Measurements from ENCODE around the gene USP9X.

Gene USP9X

DNA sequence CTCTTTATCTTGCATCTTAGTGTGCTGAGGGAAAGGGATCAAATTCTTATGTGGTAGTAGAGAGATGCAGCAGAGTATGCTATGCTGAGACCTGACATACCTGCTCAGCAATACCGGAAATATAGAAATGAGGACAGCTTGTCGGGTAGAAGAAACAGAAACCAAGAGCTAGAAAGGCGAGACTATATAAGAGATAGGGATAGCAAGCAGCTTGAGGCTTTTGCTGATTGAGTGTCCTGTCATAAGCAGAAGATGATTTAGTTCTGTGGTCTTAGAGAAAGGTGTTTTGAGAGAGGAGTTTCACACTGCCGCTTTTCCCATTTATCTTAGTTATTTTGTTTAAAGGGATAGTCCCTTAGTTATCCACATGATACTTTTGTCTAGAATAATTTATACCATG is 31.7 kb downstream of the USP9X start:
- H3K4me1 ChIP-seq (ENCODE audit: low read length), result peaks cover 68% of the 10 kb centered on the region
- H2AFZ ChIP-seq (ENCODE audit: low read depth, low read length), result no peak overlapping the region
- peak overlapping the region; percentile 57 for H3K4me3 ChIP-seq (ENCODE audit: low read length)
- peak overlapping the region; percentile 1; the same call in 1 of the 2 replicates for H3K9ac ChIP-seq (ENCODE audit: low read length)
- H3K79me2 ChIP-seq (ENCODE audit: low read length), result peaks cover 99% of the 10 kb centered on the region
- peak overlapping the region; percentile 61 for H3K27ac ChIP-seq (ENCODE audit: low read length)
- no peaks in the 10 kb centered on the region for H3K27me3 ChIP-seq (ENCODE audit: low read depth, low read length)
- H3K9me3 ChIP-seq (ENCODE audit: insufficient read depth, low read length), result no peaks in the 10 kb centered on the region
- H4K20me1 ChIP-seq (ENCODE audit: insufficient read depth, low read length), result peaks cover 97% of the 10 kb centered on the region
- TF ChIP-seq, protein P1, sequence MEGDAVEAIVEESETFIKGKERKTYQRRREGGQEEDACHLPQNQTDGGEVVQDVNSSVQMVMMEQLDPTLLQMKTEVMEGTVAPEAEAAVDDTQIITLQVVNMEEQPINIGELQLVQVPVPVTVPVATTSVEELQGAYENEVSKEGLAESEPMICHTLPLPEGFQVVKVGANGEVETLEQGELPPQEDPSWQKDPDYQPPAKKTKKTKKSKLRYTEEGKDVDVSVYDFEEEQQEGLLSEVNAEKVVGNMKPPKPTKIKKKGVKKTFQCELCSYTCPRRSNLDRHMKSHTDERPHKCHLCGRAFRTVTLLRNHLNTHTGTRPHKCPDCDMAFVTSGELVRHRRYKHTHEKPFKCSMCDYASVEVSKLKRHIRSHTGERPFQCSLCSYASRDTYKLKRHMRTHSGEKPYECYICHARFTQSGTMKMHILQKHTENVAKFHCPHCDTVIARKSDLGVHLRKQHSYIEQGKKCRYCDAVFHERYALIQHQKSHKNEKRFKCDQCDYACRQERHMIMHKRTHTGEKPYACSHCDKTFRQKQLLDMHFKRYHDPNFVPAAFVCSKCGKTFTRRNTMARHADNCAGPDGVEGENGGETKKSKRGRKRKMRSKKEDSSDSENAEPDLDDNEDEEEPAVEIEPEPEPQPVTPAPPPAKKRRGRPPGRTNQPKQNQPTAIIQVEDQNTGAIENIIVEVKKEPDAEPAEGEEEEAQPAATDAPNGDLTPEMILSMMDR (IDR thresholded peaks at IDR 0.05; ENCODE audit: low read depth, low read length), result no peak
- TF ChIP-seq EZH2phosphoT487 (IDR thresholded peaks at IDR 0.05; ENCODE audit: low read depth), result no peak
- H3K36me3 ChIP-seq (replicated peaks; ENCODE audit: low read depth, low read length), result peaks cover 3% of the 10 kb centered on the region
- H3K4me2 ChIP-seq (ENCODE audit: low read length), result peak overlapping the region; percentile 94

DNA sequence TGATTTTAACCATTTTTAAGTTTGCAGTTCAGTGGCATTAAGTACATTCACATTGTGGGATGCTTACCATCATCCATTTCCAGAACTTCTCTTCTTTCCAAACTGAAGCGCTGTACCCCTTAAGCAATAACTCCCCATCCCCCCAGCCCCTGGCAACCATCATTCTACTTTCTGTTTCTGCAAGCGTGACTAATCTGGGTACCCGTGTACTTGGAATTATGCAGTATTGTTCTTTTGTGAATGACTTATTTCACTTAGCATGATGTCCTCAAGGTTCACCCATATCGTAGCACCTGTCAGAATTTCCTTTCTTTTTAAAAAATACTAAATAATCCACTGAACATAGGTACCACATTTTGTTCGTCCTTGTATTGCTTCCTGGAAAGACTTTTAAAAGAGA is 32.9 kb downstream of the USP9X start:
- H3K27me3 ChIP-seq (ENCODE audit: low read depth, low read length), result no peaks in the 10 kb centered on the region
- peaks cover 99% of the 10 kb centered on the region for H3K79me2 ChIP-seq (ENCODE audit: low read length)
- H3K27ac ChIP-seq (ENCODE audit: low read length), result no peak overlapping the region
- H3K36me3 ChIP-seq (replicated peaks; ENCODE audit: low read depth, low read length), result peaks cover 3% of the 10 kb centered on the region
- H3K4me2 ChIP-seq (ENCODE audit: low read length), result peak overlapping the region; percentile 94
- no peaks in the 10 kb centered on the region for H3K9me3 ChIP-seq (ENCODE audit: insufficient read depth, low read length)
- H3K4me1 ChIP-seq (ENCODE audit: low read length), result peaks cover 80% of the 10 kb centered on the region
- peak overlapping the region; percentile 7; the same call in 1 of the 2 replicates for H3K9ac ChIP-seq (ENCODE audit: low read length)
- H2AFZ ChIP-seq (ENCODE audit: low read depth, low read length), result no peak overlapping the region
- H4K20me1 ChIP-seq (ENCODE audit: insufficient read depth, low read length), result peaks cover 97% of the 10 kb centered on the region
- TF ChIP-seq EZH2phosphoT487 (IDR thresholded peaks at IDR 0.05; ENCODE audit: low read depth), result no peak
- TF ChIP-seq, protein P1 (IDR thresholded peaks at IDR 0.05; ENCODE audit: low read depth, low read length), result no peak
- peak overlapping the region; percentile 57 for H3K4me3 ChIP-seq (ENCODE audit: low read length)

DNA sequence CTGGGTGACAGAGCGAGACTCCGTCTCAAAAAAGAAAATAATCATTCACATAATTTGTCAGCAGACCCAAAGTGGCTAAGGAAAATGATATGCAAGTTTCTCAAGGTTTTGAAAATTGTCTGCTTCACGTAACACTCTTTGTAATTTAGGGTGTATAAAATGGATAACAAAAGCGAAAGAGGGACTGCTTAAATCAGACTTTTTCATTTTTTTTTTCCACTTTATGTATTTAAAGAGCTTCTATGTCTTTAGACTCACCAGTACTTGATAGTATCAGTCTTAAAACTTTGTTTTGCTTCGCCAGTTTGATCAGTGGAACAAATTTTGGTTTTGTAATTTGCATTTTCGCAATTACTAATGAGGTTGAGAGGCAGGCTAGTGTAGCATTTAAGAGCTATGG is 34.6 kb downstream of the USP9X start:
- Histone ChIP-seq H4K20me1 (ENCODE audit: insufficient read depth, low read length) (peaks cover 85% of the 10 kb centered on the region), H3K4me3 (ENCODE audit: low read length) (peak overlapping the region; percentile 70), H3K4me2 (ENCODE audit: low read length) (peak overlapping the region; percentile 94)

DNA sequence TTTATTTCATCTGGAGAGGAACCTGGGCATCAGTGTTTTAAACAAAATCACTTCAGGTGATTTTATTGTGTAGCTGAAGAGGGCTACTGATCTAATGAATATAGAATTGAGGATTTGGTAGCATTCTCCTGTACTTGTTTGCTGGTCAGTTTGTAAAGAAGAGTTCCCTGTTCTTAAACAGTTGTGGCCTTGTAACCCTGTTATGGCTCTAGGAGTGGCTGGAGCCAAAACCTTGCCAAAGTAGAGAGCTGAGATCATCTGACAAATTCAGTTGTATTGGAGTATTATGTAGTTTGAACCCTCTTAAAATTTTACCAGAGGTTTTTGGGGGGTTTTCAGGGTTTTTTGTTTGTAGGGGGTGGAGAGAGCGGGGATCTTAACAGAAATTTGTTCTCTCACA is 36.5 kb downstream of the USP9X start:
- Histone ChIP-seq H3K36me3 (replicated peaks; ENCODE audit: low read depth, low read length) (peaks cover 13% of the 10 kb centered on the region), H3K4me1 (ENCODE audit: low read length) (peaks cover 82% of the 10 kb centered on the region), H2AFZ (ENCODE audit: low read depth, low read length) (no peak overlapping the region), H3K27ac (ENCODE audit: low read length) (peak overlapping the region; percentile 81), H3K27me3 (ENCODE audit: low read depth, low read length) (no peaks in the 10 kb centered on the region), H3K79me2 (ENCODE audit: low read length) (peaks cover 100% of the 10 kb centered on the region), H4K20me1 (ENCODE audit: insufficient read depth, low read length) (peaks cover 67% of the 10 kb centered on the region), H3K4me3 (ENCODE audit: low read length) (peak overlapping the region; percentile 70), H3K9ac (ENCODE audit: low read length) (peak overlapping the region; percentile 38; the same call in 1 of the 2 replicates), H3K9me3 (ENCODE audit: insufficient read depth, low read length) (no peaks in the 10 kb centered on the region), H3K4me2 (ENCODE audit: low read length) (peak overlapping the region; percentile 94)
- TF ChIP-seq, protein P1 (IDR thresholded peaks at IDR 0.05; ENCODE audit: low read depth, low read length), result no peak

More for the DNA sequence above, 34.6 kb downstream of the USP9X start:
- no peak overlapping the region for H2AFZ ChIP-seq (ENCODE audit: low read depth, low read length)
- H3K4me1 ChIP-seq (ENCODE audit: low read length), result peaks cover 82% of the 10 kb centered on the region
- no peaks in the 10 kb centered on the region for H3K27me3 ChIP-seq (ENCODE audit: low read depth, low read length)
- H3K9ac ChIP-seq (ENCODE audit: low read length), result peak overlapping the region; percentile 19
- no peak for TF ChIP-seq EZH2phosphoT487 (IDR thresholded peaks at IDR 0.05; ENCODE audit: low read depth)
- TF ChIP-seq, protein P1 (IDR thresholded peaks at IDR 0.05; ENCODE audit: low read depth, low read length), result no peak
- H3K9me3 ChIP-seq (ENCODE audit: insufficient read depth, low read length), result no peaks in the 10 kb centered on the region
- peaks cover 12% of the 10 kb centered on the region for H3K36me3 ChIP-seq (replicated peaks; ENCODE audit: low read depth, low read length)
- peak overlapping the region; percentile 81 for H3K27ac ChIP-seq (ENCODE audit: low read length)
- peaks cover 99% of the 10 kb centered on the region for H3K79me2 ChIP-seq (ENCODE audit: low read length)
